Choroid plexus epithelial cell (primary cell): Measurements from ENCODE around the gene CYSRT1.

ENCODE experiments used
- DNase-seq: peaks from one replicate; pipeline ENCODE4 v3.0.0-alpha.2; 2010; ENCODE audit warnings: low read depth
- H3K4me3 ChIP-seq: 2 replicates; pipeline ENCODE4 v1.5.1; 2011; ENCODE audit warnings: low read depth, mild to moderate bottlenecking, control low read depth, low read length, moderate library complexity
- CTCF ChIP-seq: conservative IDR thresholded peaks from 2 replicates; pipeline ENCODE4 v1.5.1; 2011; ENCODE audit warnings: low read depth, mild to moderate bottlenecking, control low read depth, inconsistent platforms, low read length, moderate library complexity

Gene CYSRT1

GRCh38 chr9:137250329-137251193, 25.6 kb downstream of the CYSRT1 start:
- no peak for TF ChIP-seq CTCF
- H3K4me3 ChIP-seq: no peak overlapping the region

GRCh38 chr9:137251194-137251461, 26.2 kb downstream of the CYSRT1 start, which contains the start of gene STPG3:
TSS of gene STPG3 (plus strand) at chr9:137251286. CDS start at chr9:137251287, 1 bp downstream.
- DNase-seq: no peak
- H3K4me3 ChIP-seq: no peak within 1 kb of the TSS
- TF ChIP-seq CTCF: no peak

More at GRCh38 chr9:137250329-137251193, 25.6 kb downstream of the CYSRT1 start:
- DNase-seq: no peak

GRCh38 chr9:137251490-137252268, 26.7 kb downstream of the CYSRT1 start:
- H3K4me3 ChIP-seq: no peak overlapping the region
- DNase-seq: no peak
- TF ChIP-seq CTCF: no peak

GRCh38 chr9:137252555-137253506, 27.9 kb downstream of the CYSRT1 start:
- DNase-seq: no peak
- TF ChIP-seq CTCF: no peak
- no peak overlapping the region for H3K4me3 ChIP-seq

- no peak for DNase-seq
- TF ChIP-seq CTCF: no peak
- H3K4me3 ChIP-seq: peak overlapping the region; percentile 78
Measured at GRCh38 chr9:137253717-137254623, 29.0 kb downstream of the CYSRT1 start.
